ENCODE measurements around the gene STK17B. TPM values are rescaled to one million over a fixed set of nuclear protein-coding genes. Genes with fewer than 3 reads are reported as not detected.

The STK17B gene
- total RNA-seq, 1 donor: 139 TPM

DNA sequence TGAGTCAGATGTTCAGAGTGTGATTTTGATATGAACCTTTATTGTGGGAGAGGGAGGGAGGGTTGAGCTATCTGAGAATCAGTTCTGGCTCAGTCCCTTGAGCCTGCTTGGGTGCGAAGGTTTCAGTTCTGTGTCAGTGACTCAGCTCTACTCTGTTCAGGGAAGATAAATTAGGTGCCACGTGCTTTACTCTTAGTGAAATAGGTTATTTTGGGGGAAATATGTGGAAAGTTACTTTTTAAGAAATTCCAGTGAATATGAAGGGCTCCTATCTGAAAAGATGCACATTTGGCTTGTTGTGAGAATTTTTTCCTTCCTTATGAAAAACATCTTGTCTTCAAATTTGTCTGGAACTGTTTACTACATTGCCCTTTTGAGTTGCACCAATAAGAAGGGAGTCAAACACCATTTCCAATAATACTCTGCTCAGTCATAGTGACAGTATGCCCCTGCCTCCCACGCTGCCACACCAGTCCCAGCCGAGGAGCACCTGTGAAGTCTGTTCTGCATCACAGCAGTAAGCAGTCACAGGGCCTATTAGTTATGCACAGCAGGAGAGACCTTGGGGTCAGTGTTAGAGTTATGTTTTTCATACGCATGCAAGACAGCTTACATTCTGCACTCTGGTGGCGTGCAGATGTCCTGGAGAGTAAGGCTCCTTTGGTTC lies 69.9 kb downstream of the STK17B start:
- no peaks in the 10 kb centered on the region for H4K20me1 ChIP-seq (ENCODE audit: insufficient read depth, low read length)
- TF ChIP-seq, protein P1, sequence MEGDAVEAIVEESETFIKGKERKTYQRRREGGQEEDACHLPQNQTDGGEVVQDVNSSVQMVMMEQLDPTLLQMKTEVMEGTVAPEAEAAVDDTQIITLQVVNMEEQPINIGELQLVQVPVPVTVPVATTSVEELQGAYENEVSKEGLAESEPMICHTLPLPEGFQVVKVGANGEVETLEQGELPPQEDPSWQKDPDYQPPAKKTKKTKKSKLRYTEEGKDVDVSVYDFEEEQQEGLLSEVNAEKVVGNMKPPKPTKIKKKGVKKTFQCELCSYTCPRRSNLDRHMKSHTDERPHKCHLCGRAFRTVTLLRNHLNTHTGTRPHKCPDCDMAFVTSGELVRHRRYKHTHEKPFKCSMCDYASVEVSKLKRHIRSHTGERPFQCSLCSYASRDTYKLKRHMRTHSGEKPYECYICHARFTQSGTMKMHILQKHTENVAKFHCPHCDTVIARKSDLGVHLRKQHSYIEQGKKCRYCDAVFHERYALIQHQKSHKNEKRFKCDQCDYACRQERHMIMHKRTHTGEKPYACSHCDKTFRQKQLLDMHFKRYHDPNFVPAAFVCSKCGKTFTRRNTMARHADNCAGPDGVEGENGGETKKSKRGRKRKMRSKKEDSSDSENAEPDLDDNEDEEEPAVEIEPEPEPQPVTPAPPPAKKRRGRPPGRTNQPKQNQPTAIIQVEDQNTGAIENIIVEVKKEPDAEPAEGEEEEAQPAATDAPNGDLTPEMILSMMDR (IDR thresholded peaks at IDR 0.05; ENCODE audit: extremely low read depth, low read depth, low read length): no peak

DNA sequence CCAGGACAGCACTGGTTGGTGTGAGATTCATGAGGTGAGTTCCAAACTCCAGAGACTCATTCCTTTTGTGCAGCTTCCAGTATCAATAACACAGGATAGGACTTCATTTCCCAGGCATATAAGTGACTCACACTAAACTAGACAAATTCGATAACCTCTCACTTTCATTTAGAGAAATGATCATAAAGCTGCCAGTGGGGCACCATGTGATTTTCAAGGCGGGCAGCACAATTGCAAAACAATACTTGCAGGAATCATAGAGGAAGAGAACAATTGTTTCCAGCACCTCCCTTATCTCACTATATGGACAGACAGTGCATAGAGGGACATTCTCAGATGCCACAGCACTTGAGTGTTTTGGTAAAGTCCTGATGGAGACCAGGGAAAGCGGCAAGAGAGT lies 71.5 kb downstream of the STK17B start:
- H4K20me1 ChIP-seq (ENCODE audit: insufficient read depth, low read length): no peaks in the 10 kb centered on the region
- DNase-seq (ENCODE audit: insufficient read length, low spot score, missing footprints): peak; percentile 10
- peaks cover 14% of the 10 kb centered on the region for H3K4me1 ChIP-seq (ENCODE audit: insufficient read depth, low read length)
- H2AFZ ChIP-seq (ENCODE audit: low read length): no peak overlapping the region
- H3K79me2 ChIP-seq (ENCODE audit: insufficient read depth, low read length): no peaks in the 10 kb centered on the region
- H3K27ac ChIP-seq (ENCODE audit: low read depth, low read length): no peak overlapping the region
- no peak overlapping the region for H3K4me3 ChIP-seq (ENCODE audit: insufficient read depth, low read length)
- no peak overlapping the region for H3K4me2 ChIP-seq (ENCODE audit: insufficient read depth, low read length)
- H3K27me3 ChIP-seq (ENCODE audit: insufficient read depth, low read length): no peaks in the 10 kb centered on the region
- TF ChIP-seq, protein P1 (IDR thresholded peaks at IDR 0.05; ENCODE audit: extremely low read depth, low read depth, low read length): no peak
- H3K36me3 ChIP-seq (ENCODE audit: insufficient read depth, low read length): no peaks in the 10 kb centered on the region
- H3K9me3 ChIP-seq (ENCODE audit: low read depth, low read length): no peaks in the 10 kb centered on the region

More for the DNA sequence above, 69.9 kb downstream of the STK17B start:
- Histone ChIP-seq H3K79me2 (ENCODE audit: insufficient read depth, low read length) (no peaks in the 10 kb centered on the region), H3K4me2 (ENCODE audit: insufficient read depth, low read length) (peak overlapping the region; percentile 1), H3K27me3 (ENCODE audit: insufficient read depth, low read length) (no peaks in the 10 kb centered on the region), H3K36me3 (ENCODE audit: insufficient read depth, low read length) (no peaks in the 10 kb centered on the region), H3K4me1 (ENCODE audit: insufficient read depth, low read length) (peaks cover 14% of the 10 kb centered on the region), H2AFZ (ENCODE audit: low read length) (no peak overlapping the region), H3K9me3 (ENCODE audit: low read depth, low read length) (no peaks in the 10 kb centered on the region), H3K4me3 (ENCODE audit: insufficient read depth, low read length) (no peak overlapping the region), H3K27ac (ENCODE audit: low read depth, low read length) (no peak overlapping the region)
- DNase-seq (ENCODE audit: insufficient read length, low spot score, missing footprints): no peak

DNA sequence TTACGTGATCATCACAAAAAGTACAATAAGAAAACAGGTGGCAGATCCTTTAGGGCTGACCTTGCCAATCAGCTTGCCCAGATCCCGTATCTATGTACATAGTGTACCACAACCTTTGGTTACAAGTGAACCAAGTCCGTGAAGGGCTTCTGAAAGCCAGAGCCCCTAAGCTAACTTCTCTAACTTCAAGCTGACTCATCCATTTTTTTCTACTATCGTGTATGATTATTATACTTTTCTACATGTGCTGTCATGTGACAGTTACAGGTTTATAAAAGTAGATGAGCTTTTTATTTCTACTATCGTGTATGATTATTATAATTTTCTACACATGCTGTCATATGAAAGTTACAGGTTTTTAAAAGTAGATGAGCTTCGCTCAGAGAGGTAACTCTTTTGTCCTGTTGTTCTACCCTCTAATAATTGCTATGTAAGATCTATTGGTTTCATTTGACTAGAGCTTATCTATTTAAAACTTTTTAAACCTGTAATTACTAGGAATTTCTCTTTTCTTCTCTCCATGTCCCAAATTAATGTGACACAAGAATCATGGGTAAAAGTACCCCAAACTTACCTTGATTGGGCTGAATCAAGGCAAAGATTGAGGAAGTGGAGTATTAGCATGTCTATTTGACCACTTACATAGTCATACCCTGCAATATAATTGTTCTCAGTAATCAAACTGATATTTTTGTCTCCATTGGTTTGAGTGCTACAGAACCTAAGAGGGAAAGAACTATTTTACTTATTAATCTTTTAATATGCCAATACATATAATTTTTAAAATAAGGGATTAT lies 73.3 kb downstream of the STK17B start:
- Histone ChIP-seq H3K79me2 (ENCODE audit: insufficient read depth, low read length) (no peaks in the 10 kb centered on the region), H3K4me2 (ENCODE audit: insufficient read depth, low read length) (no peak overlapping the region), H3K27ac (ENCODE audit: low read depth, low read length) (no peak overlapping the region), H3K4me1 (ENCODE audit: insufficient read depth, low read length) (peaks cover 14% of the 10 kb centered on the region), H3K27me3 (ENCODE audit: insufficient read depth, low read length) (no peaks in the 10 kb centered on the region), H4K20me1 (ENCODE audit: insufficient read depth, low read length) (no peaks in the 10 kb centered on the region), H3K36me3 (ENCODE audit: insufficient read depth, low read length) (no peaks in the 10 kb centered on the region), H3K9me3 (ENCODE audit: low read depth, low read length) (no peaks in the 10 kb centered on the region), H3K4me3 (ENCODE audit: insufficient read depth, low read length) (no peak overlapping the region), H2AFZ (ENCODE audit: low read length) (no peak overlapping the region)
- no peak for DNase-seq (ENCODE audit: insufficient read length, low spot score, missing footprints)
- TF ChIP-seq, protein P1 (IDR thresholded peaks at IDR 0.05; ENCODE audit: extremely low read depth, low read depth, low read length): no peak

All from osteoblast (primary cell).